CD8-positive, alpha-beta memory T cell (primary cell): ENCODE results near the gene RPS6KB2. TPM values are rescaled to one million over a fixed set of nuclear protein-coding genes. Genes with fewer than 3 reads are reported as not detected.
"Not testable (repeated sequence)": the region's sequence is repeated elsewhere in the genome, so short reads cannot be mapped to it uniquely, and the experiment has no call there.

Experiments
- CTCF ChIA-PET: fragments of 350-600 bp; sonication (Branson Sonifier 250); formaldehyde crosslinking; loops from one replicate; lab custom pipeline; 2021; ENCODE audit warnings: antibody characterized with exemption; lab: Charles Lee
- POLR2A ChIA-PET: fragments of 350-600 bp; sonication (Branson Sonifier 250); formaldehyde crosslinking; loops from one replicate; lab custom pipeline; 2021; ENCODE audit warnings: antibody characterized with exemption; lab: Charles Lee
- DNase-seq, 5 donors: peaks; one replicate each; pipeline versions ENCODE4 v3.0.0 to v3.0.0-alpha.2; 2020 to 2022; ENCODE audit warnings: mixed read lengths in 1 of 5
- H3K27ac ChIP-seq: one replicate; pipeline ENCODE4 v1.7.0; 2013; ENCODE audit warnings: low read depth, mild to moderate bottlenecking, low read length, moderate library complexity
- H3K27me3 ChIP-seq: 2 replicates; pipeline ENCODE4 v1.7.0; 2013; ENCODE audit warnings: low read length, mild to moderate bottlenecking; ENCODE audit not compliant: insufficient read depth, poor library complexity, severe bottlenecking
- H3K36me3 ChIP-seq: 2 replicates; pipeline ENCODE4 v1.7.0; 2013; ENCODE audit warnings: mild to moderate bottlenecking, low read length, moderate library complexity; ENCODE audit not compliant: insufficient read depth
- H3K4me1 ChIP-seq: 2 replicates; pipeline ENCODE4 v1.7.0; 2013; ENCODE audit warnings: mild to moderate bottlenecking, low read length, moderate library complexity; ENCODE audit not compliant: insufficient read depth
- H3K4me3 ChIP-seq: 2 replicates; pipeline ENCODE4 v1.7.0; 2013; ENCODE audit warnings: mild to moderate bottlenecking, low read length
- H3K9me3 ChIP-seq: 2 replicates; pipeline ENCODE4 v1.7.0; 2013; ENCODE audit warnings: mild to moderate bottlenecking, low read length
- H3K27ac Mint-ChIP-seq, 8 donors: one replicate each; pipeline ENCODE4 v1.8.0; 2020 to 2021; ENCODE audit warnings: mixed read lengths in 8 of 8, mild to moderate bottlenecking in 6 of 8, inconsistent platforms in 3 of 8, moderate library complexity in 3 of 8
- H3K27me3 Mint-ChIP-seq, 2 donors: one replicate each; pipeline ENCODE4 v1.8.0; 2020 to 2021; ENCODE audit warnings: mixed read lengths in 2 of 2, mild to moderate bottlenecking in 1 of 2, moderate library complexity in 1 of 2
- H3K36me3 Mint-ChIP-seq, 3 donors: one replicate each; pipeline ENCODE4 v1.8.0; 2020 to 2021; ENCODE audit warnings: mixed read lengths in 3 of 3, inconsistent platforms in 1 of 3, mild to moderate bottlenecking in 1 of 3
- H3K4me1 Mint-ChIP-seq, 3 donors: one replicate each; pipeline ENCODE4 v1.8.0; 2020 to 2021; ENCODE audit warnings: mixed read lengths in 3 of 3, inconsistent platforms in 1 of 3, mild to moderate bottlenecking in 1 of 3
- H3K4me3 Mint-ChIP-seq, 7 donors: one replicate each; pipeline ENCODE4 v1.8.0; 2020 to 2021; ENCODE audit warnings: mixed read lengths in 7 of 7, mild to moderate bottlenecking in 6 of 7, moderate library complexity in 4 of 7, inconsistent platforms in 2 of 7
- H3K9me3 Mint-ChIP-seq, 5 donors: one replicate each; pipeline ENCODE4 v1.8.0; 2020 to 2022; ENCODE audit warnings: mixed read lengths in 5 of 5, mild to moderate bottlenecking in 3 of 5, moderate library complexity in 2 of 5, inconsistent platforms in 1 of 5
- polyA plus RNA-seq: library from polyadenylated mRNA; unstranded; fragments of 300-500 nt; fragmentation: Illumina TruSeq; gene quantifications from one replicate; pipeline ENCODE4 v1.2.3, GENCODE V29; 2021
- total RNA-seq, 2 experiments: library from RNA; stranded (reverse); gene quantifications; one replicate each; pipeline ENCODE4 v1.2.3, GENCODE V29; 2021

RPS6KB2 gene
- total and polyA plus RNA-seq, 3 experiments from 2014 or later, result 54.0 to 88.4 (median 86.0) TPM

DNA sequence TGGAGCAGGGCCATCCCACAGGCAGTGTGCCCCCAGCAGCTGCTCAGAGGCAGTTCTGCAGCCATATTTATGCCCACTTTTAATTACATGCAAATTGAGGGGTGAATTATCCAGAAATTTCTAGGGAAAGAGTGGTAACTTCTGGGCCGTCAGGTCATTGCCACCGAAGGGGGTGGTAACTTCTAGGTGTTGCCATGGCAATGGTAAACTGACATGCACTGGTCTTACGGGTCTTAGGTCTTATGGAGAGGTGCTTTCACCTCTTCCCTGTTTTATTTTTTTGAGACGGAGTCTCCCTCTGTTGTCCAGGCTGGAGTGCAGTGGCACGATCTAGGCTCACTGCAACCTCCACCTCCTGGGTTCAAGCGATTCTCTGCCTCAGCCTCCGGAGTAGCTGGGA lies 44.6 kb downstream of the RPS6KB2 start:
- CTCF ChIA-PET, result interaction anchor here (1.0 kb wide), 1 partner anchor 36 kb away, joined by 3 read pairs; the partner anchor contains the start of gene PTPRCAP

DNA sequence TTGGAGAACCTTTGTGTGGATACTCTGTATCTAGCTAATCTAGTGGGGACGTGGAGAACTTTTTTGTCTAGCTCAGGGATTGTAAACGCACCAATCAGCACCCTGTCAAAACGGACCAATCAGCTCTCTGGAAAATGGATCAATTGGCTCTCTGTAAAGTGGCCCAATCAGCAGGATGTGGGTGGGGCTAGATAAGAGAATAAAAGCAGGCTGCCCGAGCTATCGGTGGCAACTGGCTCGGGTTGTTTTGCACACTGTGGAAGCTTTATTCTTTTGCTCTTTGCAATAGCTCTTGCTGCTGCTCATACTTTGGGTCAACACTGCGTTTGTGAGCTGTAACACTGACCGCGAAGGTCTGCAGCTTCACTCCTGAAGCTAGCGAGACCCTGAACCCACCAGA lies 48.4 kb downstream of the RPS6KB2 start:
- peak overlapping the region in 1 of 7 donors; percentile 3 for H3K4me3 Mint-ChIP-seq
- H3K27ac ChIP-seq, result peak overlapping the region; percentile 16
- H3K36me3 Mint-ChIP-seq, H3K4me1 Mint-ChIP-seq, H3K9me3 Mint-ChIP-seq, H3K36me3 ChIP-seq, H3K27me3 Mint-ChIP-seq, POLR2A ChIA-PET, H3K27ac Mint-ChIP-seq, H3K27me3 ChIP-seq, H3K9me3 ChIP-seq, H3K4me1 ChIP-seq, DNase-seq, H3K4me3 ChIP-seq: not testable (repeated sequence)
- CTCF ChIA-PET, result interaction anchor here (0.8 to 2.0 kb wide), 4 partner anchors 29 to 120 kb away, joined by 3 to 6 read pairs (median 4); partner anchors contain the start of gene PPP1CA

More for the DNA sequence above, 44.6 kb downstream of the RPS6KB2 start:
- Histone ChIP-seq H3K27me3 (no peaks in the 10 kb centered on the region), H3K27ac (no peak overlapping the region), H3K36me3 (no peaks in the 10 kb centered on the region), H3K9me3 (no peaks in the 10 kb centered on the region), H3K4me3 (no peak overlapping the region), H3K4me1 (peaks cover 7% of the 10 kb centered on the region)
- Mint-ChIP-seq H3K4me3 (no peak overlapping the region), H3K27me3 (no peaks in the 10 kb centered on the region), H3K9me3 (no peaks in the 10 kb centered on the region), H3K36me3 (peaks cover 0 to 3% (median 0%) of the 10 kb centered on the region in 3 donors), H3K27ac (no peak overlapping the region), H3K4me1 (peaks cover 0 to 12% (median 11%) of the 10 kb centered on the region in 3 donors)
- POLR2A ChIA-PET, result interaction anchor here (2.1 kb wide), 1 partner anchor 10 kb away, joined by 5 read pairs; the partner anchor contains the start of gene AIP
- no peak for DNase-seq

DNA sequence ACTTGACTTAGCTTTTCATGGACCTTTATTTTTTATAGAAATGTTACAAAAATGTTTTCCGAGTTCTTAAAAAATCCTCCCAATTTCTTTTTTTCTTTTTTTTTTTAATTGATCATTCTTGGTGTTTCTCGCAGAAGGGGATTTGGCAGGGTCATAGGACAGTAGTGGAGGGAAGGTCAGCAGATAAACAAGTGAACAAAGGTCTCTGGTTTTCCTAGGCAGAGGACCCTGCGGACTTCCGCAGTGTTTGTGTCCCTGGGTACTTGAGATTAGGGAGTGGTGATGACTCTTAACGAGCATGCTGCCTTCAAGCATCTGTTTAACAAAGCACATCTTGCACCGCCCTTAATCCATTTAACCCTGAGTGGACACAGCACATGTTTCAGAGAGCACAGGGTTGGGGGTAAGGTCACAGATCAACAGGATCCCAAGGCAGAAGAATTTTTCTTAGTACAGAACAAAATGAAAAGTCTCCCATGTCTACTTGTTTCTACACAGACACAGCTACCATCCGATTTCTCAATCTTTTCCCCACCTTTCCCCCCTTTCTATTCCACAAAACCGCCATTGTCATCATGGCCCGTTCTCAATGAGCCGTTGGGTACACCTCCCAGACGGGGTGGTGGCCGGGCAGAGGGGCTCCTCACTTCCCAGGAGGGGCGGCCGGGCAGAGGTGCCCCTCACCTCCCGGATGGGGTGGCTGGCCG lies 49.2 kb downstream of the RPS6KB2 start:
- H3K36me3 ChIP-seq, H3K27ac Mint-ChIP-seq, DNase-seq, H3K27me3 ChIP-seq, H3K4me3 Mint-ChIP-seq, H3K4me3 ChIP-seq, CTCF ChIA-PET, H3K4me1 ChIP-seq, H3K4me1 Mint-ChIP-seq, H3K27me3 Mint-ChIP-seq, H3K9me3 ChIP-seq, H3K36me3 Mint-ChIP-seq, H3K9me3 Mint-ChIP-seq: not testable (repeated sequence)
- H3K27ac ChIP-seq, result peak overlapping the region; percentile 16
- POLR2A ChIA-PET, result interaction anchor here (0.6 kb wide), 2 partner anchors 13 to 333 kb away, joined by 3 to 7 read pairs; no protein-coding TSS in a partner anchor

DNA sequence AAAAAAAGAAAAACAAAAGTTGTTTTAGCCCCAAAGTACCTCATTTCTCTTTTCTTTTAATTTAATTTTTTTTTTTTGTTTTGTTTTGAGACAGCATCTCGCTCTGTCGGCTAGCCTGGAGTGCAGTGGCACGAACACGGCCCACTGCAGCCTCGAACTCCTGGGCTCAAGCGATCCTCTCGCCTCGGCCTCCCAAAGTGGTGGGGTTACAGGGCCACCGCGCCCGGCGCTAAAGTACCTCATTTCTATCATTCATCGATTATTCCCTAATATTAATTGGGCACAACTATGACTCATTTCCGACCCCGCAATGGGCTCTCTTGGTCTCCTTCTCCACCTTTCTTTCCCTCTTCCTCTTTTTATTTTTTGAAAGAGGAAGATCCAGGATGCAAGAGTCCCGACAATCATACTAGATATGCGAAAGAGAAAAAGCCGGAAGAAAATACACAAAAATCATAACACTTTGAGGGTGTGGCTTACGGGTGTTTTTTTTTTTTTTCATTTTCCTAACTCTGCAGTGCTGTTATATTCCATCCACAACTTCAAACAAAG lies 54.1 kb downstream of the RPS6KB2 start:
- Histone ChIP-seq H3K4me3 (peak overlapping the region; percentile 96), H3K27ac (peak overlapping the region; percentile 80), H3K27me3 (no peaks in the 10 kb centered on the region), H3K36me3 (peaks cover 4% of the 10 kb centered on the region), H3K4me1 (peaks cover 44% of the 10 kb centered on the region), H3K9me3 (no peaks in the 10 kb centered on the region)
- H3K27me3 Mint-ChIP-seq, result no peaks in the 10 kb centered on the region
- CTCF ChIA-PET, result interaction anchor here (0.8 to 2.5 kb wide), 12 partner anchors 22 to 131 kb away, joined by 3 to 13 read pairs (median 4); partner anchors contain the start of genes CDK2AP2, PITPNM1, PPP1CA and PTPRCAP
- H3K9me3 Mint-ChIP-seq, result no peaks in the 10 kb centered on the region
- DNase-seq, result no peak
- peaks cover 42 to 50% (median 49%) of the 10 kb centered on the region in 3 donors for H3K4me1 Mint-ChIP-seq
- H3K27ac Mint-ChIP-seq, result peak overlapping the region; percentile 90 to 100 (median 98)
- peak overlapping the region; percentile 87 to 99 (median 95) for H3K4me3 Mint-ChIP-seq
- POLR2A ChIA-PET, result interaction anchor here (0.6 to 4.1 kb wide), 15 partner anchors 9 to 1905 kb away, joined by 3 to 38 read pairs (median 5); partner anchors contain the start of genes PITPNM1, POLD4, PPP1CA and PTPRCAP
- H3K36me3 Mint-ChIP-seq, result peaks cover 0 to 23% (median 0%) of the 10 kb centered on the region in 3 donors

DNA sequence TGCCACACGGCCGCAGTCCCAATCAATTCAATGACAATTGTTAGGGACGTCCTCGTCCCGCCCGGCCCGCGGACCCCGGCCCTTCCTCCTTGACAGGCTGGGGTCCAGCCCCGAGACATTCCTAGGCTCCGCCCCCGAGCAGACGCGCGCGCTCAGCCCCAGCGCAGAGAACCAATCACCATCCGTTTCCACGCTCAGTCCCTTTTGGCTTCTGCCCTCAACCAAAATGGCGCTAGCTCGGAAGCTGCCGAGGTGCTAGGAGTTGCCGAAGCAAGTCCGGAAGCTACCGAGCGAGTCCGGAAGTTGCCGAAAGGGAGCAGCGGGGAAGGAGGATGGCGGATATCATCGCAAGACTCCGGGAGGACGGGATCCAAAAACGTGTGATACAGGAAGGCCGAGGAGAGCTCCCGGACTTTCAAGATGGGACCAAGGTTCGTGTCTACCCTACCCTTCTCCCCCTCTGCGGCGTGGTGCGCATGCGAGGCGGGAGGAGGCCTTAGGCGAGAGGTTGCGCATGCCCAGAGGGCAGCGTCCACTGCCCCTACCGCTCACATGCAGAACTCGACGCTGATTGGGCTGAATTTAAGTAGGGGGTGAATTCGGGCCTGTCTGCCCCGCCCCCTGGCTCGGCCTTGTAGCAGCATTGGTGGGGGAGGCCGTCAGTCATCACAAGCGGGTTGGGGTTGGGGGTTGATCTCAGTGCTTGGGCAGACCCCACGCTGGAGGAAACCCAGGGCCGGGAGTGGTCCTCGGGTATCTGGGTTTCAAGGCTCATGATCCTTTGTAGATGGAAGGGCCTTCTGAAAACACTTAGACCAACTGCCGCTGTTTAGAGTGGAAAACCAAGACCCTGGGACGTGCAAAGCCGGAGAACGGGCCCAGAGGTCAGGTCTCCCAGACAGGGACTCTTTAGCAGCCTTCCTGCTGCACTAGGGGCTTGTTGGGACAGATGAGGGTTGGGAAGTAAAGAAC lies 54.8 kb downstream of the RPS6KB2 start, which contains the start of gene AIP:
AIP (plus strand) TSS at position 200 of the 972 bp plus-strand sequence; CDS start at position 333, 133 bp downstream.
- H3K27me3 ChIP-seq, result no peaks in the 10 kb centered on the region
- peak within 1 kb of the TSS; percentile 96 for H3K4me3 ChIP-seq
- peaks cover 49 to 58% (median 57%) of the 10 kb centered on the region in 3 donors for H3K4me1 Mint-ChIP-seq
- peak; percentile 96 to 98 (median 96) for DNase-seq
- peaks cover 11% of the 10 kb centered on the region for H3K36me3 ChIP-seq
- peaks cover 4 to 31% (median 7%) of the 10 kb centered on the region in 3 donors for H3K36me3 Mint-ChIP-seq
- H3K9me3 Mint-ChIP-seq, result no peaks in the 10 kb centered on the region
- peaks cover 51% of the 10 kb centered on the region for H3K4me1 ChIP-seq
- H3K27me3 Mint-ChIP-seq, result no peaks in the 10 kb centered on the region
- peak within 1 kb of the TSS; percentile 87 to 99 (median 95) for H3K4me3 Mint-ChIP-seq
- H3K9me3 ChIP-seq, result no peaks in the 10 kb centered on the region
- ChIA-PET POLR2A (interaction anchor here (0.6 to 4.1 kb wide), 19 partner anchors 9 to 1906 kb away, joined by 3 to 38 read pairs (median 5); partner anchors contain the start of genes PITPNM1, POLD4, PPP1CA and PTPRCAP), CTCF (interaction anchor here (0.7 to 3.2 kb wide), 15 partner anchors 9 to 166 kb away, joined by 3 to 15 read pairs (median 4); partner anchors contain the start of genes CDK2AP2, PITPNM1, PPP1CA and PTPRCAP)
- H3K27ac Mint-ChIP-seq, result peak within 1 kb of the TSS; percentile 90 to 100 (median 98)
- peak within 1 kb of the TSS; percentile 80 for H3K27ac ChIP-seq

DNA sequence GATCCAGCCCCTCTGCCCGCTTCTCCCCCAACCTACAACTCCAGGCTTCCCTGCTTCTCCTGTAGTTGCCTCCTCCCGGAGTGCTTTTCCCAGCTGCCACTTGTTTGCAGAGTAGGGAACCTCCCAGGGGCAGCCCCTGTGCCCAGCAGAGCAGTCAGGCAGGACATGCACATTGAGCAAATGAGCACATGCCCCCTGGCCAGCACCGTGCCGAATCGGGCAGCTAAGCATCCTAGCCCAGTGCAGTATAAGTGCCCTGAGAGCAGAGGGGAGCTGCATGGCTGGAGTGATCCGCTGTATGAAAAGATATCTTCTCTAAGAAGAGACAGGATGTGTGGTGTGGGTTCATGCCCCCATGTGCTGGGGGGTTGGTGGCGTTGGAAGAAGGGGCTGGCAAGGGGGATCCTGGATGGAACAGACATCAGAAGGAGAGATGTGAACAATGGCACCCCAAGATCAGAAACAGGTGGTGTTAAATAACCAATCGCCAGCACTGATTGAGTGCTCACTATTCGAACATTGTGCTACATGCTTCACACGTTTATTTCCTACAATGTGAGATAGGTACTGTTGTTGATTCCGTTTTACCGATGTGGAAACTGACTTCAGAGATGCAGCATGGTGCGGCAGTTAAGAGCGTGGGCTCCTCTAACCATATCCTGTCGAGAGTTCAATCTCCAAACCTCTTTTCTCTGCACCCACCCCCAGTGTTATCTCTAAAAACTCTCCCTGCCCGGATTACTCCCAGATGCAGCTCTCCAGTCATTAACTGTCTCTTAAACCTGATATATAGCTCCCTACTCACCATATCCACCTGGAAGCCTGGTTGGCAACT lies 55.8 kb downstream of the RPS6KB2 start:
- Histone ChIP-seq H3K9me3 (no peaks in the 10 kb centered on the region), H3K27ac (peak overlapping the region; percentile 80), H3K4me1 (peaks cover 57% of the 10 kb centered on the region), H3K27me3 (no peaks in the 10 kb centered on the region), H3K4me3 (peak overlapping the region; percentile 96), H3K36me3 (peaks cover 13% of the 10 kb centered on the region)
- H3K27ac Mint-ChIP-seq, result peak overlapping the region; percentile 90 to 100 (median 98)
- ChIA-PET CTCF (interaction anchor here (0.9 to 3.2 kb wide), 9 partner anchors 15 to 167 kb away, joined by 3 to 15 read pairs (median 4); partner anchors contain the start of genes PPP1CA, PTPRCAP and TMEM134), POLR2A (interaction anchor here (1.0 to 4.1 kb wide), 13 partner anchors 8 to 243 kb away, joined by 3 to 38 read pairs (median 6); partner anchors contain the start of genes PITPNM1, POLD4, PPP1CA and PTPRCAP)
- H3K9me3 Mint-ChIP-seq, result no peaks in the 10 kb centered on the region
- H3K4me1 Mint-ChIP-seq, result peaks cover 55 to 67% (median 58%) of the 10 kb centered on the region in 3 donors
- peak; percentile 24 to 85 (median 69) for DNase-seq
- peaks cover 4 to 40% (median 8%) of the 10 kb centered on the region in 3 donors for H3K36me3 Mint-ChIP-seq
- H3K4me3 Mint-ChIP-seq, result peak overlapping the region; percentile 87 to 99 (median 95)
- H3K27me3 Mint-ChIP-seq, result no peaks in the 10 kb centered on the region
